DOHH2 (cell line): Measurements from ENCODE around the gene TMEM63C.

Source experiments
- H3F3A ChIP-seq: fragments of 200-600 bp; sonication (generic), shearing (Covaris generic); 2 replicates; pipeline ENCODE4 v1.6.0; 2016; ENCODE audit warnings: antibody characterized with exemption, mild to moderate bottlenecking; ENCODE audit not compliant: control insufficient read depth, insufficient read depth
- H3K27ac ChIP-seq: fragments of 200-600 bp; sonication (generic); 2 replicates; pipeline ENCODE4 v1.5.1; 2014; ENCODE audit warnings: low read depth, mild to moderate bottlenecking, low read length, moderate library complexity
- H3K27me3 ChIP-seq: fragments of 200-600 bp; sonication (generic); 2 replicates; pipeline ENCODE4 v1.6.1; 2014; ENCODE audit warnings: mild to moderate bottlenecking, low read length, mixed read lengths; ENCODE audit not compliant: control insufficient read depth
- H3K36me3 ChIP-seq: fragments of 200-600 bp; sonication (generic); 2 replicates; pipeline ENCODE4 v1.6.1; 2014; ENCODE audit warnings: mild to moderate bottlenecking, low read length, moderate library complexity, mixed read lengths; ENCODE audit not compliant: control insufficient read depth
- H3K4me1 ChIP-seq: fragments of 200-600 bp; sonication (generic); 2 replicates; pipeline ENCODE4 v1.6.1; 2014; ENCODE audit warnings: mild to moderate bottlenecking, low read length, mixed read lengths; ENCODE audit not compliant: control insufficient read depth
- H3K4me2 ChIP-seq: fragments of 200-600 bp; sonication (generic); 2 replicates; pipeline ENCODE4 v1.6.0; 2014; ENCODE audit warnings: mild to moderate bottlenecking, low read length, moderate library complexity
- H3K4me3 ChIP-seq: fragments of 200-600 bp; sonication (generic); 2 replicates; pipeline ENCODE4 v1.5.1; 2014; ENCODE audit warnings: mild to moderate bottlenecking, low read length, mixed read lengths
- H3K79me2 ChIP-seq: fragments of 200-600 bp; sonication (generic); 2 replicates; pipeline ENCODE4 v1.6.1; 2014; ENCODE audit warnings: mild to moderate bottlenecking, low read length, mixed read lengths; ENCODE audit not compliant: control insufficient read depth
- H3K9me2 ChIP-seq: fragments of 200-600 bp; sonication (generic); replicated peaks from 2 replicates; pipeline ENCODE4 v1.6.1; 2014; ENCODE audit warnings: mild to moderate bottlenecking, low read length, mixed read lengths; ENCODE audit not compliant: control insufficient read depth
- H3K9me3 ChIP-seq: fragments of 200-600 bp; sonication (generic); 2 replicates; pipeline ENCODE4 v1.6.1; 2014; ENCODE audit warnings: antibody characterized with exemption, low read length, mixed read lengths; ENCODE audit not compliant: control insufficient read depth, insufficient read depth
- H4K20me1 ChIP-seq: fragments of 200-600 bp; sonication (generic); 2 replicates; pipeline ENCODE4 v1.6.0; 2014; ENCODE audit warnings: low read depth, mild to moderate bottlenecking, antibody characterized with exemption, low read length, moderate library complexity; ENCODE audit not compliant: control insufficient read depth, insufficient read depth
- EZH2phosphoT487 ChIP-seq: fragments of 200-600 bp; sonication (generic); IDR thresholded peaks from 2 replicates; pipeline ENCODE4 v1.6.1; 2017; ENCODE audit warnings: borderline replicate concordance, mild to moderate bottlenecking, antibody characterized with exemption, low read length, moderate library complexity, mixed read lengths
- TF ChIP-seq, protein P1 (sequence below): fragments of 200-600 bp; sonication (generic); IDR thresholded peaks from one replicate; pipeline ENCODE4 v1.5.1; 2014; ENCODE audit warnings: antibody characterized with exemption, mild to moderate bottlenecking, low read depth, low read length; ENCODE audit not compliant: poor library complexity, severe bottlenecking

TMEM63C gene

DNA sequence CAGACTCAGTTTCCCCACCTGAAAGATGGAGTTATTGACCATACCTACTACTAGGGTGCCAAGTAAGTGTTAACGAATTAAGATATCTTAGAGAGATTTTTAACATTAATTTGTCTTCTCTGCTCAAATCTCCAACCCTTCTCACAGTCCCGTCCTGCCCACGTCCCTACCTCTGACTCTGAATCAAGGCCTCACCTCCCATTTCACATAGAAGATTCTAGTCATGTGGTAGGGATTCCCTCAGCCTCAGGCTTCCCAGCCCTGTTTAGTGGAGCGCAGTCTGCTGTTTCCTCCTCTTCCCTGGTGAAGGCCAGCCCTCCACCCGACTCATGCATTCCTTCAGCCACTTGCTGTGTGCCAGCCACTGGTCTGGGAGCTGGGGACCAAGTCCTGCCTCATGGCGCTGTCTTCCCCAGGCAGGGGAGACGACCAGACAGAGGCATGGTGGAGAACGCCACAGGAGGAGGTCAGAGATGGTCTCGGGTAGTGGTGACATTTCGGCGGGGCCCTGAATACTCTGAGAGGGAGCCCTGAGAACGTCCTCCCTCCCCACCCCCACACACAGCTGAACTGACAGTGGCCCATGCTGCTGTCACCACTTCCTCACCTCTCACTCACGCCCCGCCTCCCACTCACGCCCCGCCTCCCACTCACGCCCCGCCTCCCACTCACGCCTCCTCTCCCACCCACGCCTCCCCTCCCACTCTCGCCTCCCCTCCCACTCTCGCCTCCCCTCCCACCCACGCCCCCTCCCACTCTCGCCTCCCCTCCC lies 38.8 kb downstream of the TMEM63C start:
- H3K4me3 ChIP-seq: no peak overlapping the region
- no peaks in the 10 kb centered on the region for H3K9me3 ChIP-seq
- no peaks in the 10 kb centered on the region for H3K9me2 ChIP-seq
- H3K36me3 ChIP-seq: no peaks in the 10 kb centered on the region
- TF ChIP-seq, protein P1, sequence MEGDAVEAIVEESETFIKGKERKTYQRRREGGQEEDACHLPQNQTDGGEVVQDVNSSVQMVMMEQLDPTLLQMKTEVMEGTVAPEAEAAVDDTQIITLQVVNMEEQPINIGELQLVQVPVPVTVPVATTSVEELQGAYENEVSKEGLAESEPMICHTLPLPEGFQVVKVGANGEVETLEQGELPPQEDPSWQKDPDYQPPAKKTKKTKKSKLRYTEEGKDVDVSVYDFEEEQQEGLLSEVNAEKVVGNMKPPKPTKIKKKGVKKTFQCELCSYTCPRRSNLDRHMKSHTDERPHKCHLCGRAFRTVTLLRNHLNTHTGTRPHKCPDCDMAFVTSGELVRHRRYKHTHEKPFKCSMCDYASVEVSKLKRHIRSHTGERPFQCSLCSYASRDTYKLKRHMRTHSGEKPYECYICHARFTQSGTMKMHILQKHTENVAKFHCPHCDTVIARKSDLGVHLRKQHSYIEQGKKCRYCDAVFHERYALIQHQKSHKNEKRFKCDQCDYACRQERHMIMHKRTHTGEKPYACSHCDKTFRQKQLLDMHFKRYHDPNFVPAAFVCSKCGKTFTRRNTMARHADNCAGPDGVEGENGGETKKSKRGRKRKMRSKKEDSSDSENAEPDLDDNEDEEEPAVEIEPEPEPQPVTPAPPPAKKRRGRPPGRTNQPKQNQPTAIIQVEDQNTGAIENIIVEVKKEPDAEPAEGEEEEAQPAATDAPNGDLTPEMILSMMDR: no peak
- TF ChIP-seq EZH2phosphoT487: no peak
- peaks cover 6% of the 10 kb centered on the region; the same call in 1 of the 2 replicates for H3K27me3 ChIP-seq
- H3K27ac ChIP-seq: no peak overlapping the region
- peaks cover 3% of the 10 kb centered on the region; the same call in 1 of the 2 replicates for H3K4me1 ChIP-seq
- H3K79me2 ChIP-seq: no peaks in the 10 kb centered on the region
- H3F3A ChIP-seq: no peaks in the 10 kb centered on the region
- H4K20me1 ChIP-seq: no peaks in the 10 kb centered on the region
- H3K4me2 ChIP-seq: no peak overlapping the region

DNA sequence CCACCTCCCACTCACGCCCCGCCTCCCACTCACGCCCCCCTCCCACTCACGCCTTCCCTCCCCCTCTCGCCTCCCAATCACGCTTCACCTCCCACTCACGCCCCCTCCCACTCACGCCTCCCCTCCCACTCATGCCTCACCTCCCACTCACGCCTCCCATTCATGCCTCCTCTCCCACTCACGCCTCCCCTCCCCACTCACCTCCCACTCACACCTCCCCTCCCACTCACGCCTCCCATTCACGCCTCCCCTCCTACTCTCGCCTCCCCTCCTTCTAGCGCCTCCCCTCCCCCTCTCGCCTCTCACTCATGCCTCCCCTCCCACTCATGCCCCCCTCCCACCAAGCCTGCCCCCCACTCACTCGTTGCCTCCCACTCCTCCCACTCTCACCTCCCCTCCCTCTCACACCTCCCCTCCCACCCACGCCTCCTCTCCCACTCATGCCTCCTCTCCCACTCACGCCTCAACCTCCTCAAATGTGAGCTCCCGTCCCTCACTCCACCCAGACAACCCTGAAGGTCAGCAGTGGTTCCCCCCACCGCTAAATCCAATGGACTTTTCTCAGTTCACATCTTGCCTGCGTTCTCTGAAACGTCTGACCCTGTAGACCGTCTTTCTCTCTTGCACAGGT lies 39.8 kb downstream of the TMEM63C start:
- peaks cover 6% of the 10 kb centered on the region; the same call in 1 of the 2 replicates for H3K27me3 ChIP-seq
- peaks cover 3% of the 10 kb centered on the region; the same call in 1 of the 2 replicates for H3K4me1 ChIP-seq
- H3K79me2 ChIP-seq: no peaks in the 10 kb centered on the region
- TF ChIP-seq, protein P1: no peak
- H3K36me3 ChIP-seq: no peaks in the 10 kb centered on the region
- H3K4me2 ChIP-seq: no peak overlapping the region
- H4K20me1 ChIP-seq: no peaks in the 10 kb centered on the region
- no peaks in the 10 kb centered on the region for H3K9me3 ChIP-seq
- no peaks in the 10 kb centered on the region for H3F3A ChIP-seq
- no peak overlapping the region for H3K4me3 ChIP-seq
- H3K27ac ChIP-seq: no peak overlapping the region
- no peaks in the 10 kb centered on the region for H3K9me2 ChIP-seq

DNA sequence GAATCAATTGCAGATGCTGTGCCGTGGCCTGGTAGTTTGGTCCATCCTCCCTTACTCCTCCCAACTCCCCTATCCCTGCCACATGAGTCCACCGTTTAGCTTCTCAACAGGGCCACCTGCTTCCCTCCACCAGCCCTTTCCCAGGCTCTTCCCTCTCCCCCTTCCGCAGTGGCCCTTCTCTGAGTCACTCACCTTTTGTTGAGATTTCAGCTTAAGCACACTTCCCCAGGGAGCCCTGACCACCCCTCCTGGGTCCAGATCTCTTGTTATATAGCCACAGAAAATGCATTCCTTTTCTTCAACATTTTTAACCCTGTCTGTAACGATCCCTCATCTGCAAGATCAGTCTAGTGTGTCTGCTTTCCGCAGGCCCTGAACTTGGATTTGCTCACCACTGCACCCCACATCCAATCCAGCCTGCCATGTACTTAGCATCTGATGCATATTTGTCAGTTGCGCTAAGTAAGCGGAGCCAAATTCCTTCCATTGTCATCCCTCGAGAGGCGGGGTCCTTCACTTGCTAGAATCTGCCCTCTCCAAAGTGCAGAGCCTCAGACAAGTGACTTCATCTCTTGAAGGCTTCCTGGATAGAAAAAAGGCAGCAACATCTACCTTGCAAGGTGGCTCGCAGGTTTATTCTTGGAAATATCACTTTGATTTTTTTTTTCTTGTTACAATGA lies 41.1 kb downstream of the TMEM63C start:
- no peak overlapping the region for H3K4me2 ChIP-seq
- H3K4me3 ChIP-seq: no peak overlapping the region

More for the DNA sequence above, 41.1 kb downstream of the TMEM63C start:
- H3K27me3 ChIP-seq: 0 out of 2 replicates have a peak, but pooled peaks cover 2% of the 10 kb centered on the region
- peaks cover 3% of the 10 kb centered on the region; the same call in 1 of the 2 replicates for H3K4me1 ChIP-seq
- no peaks in the 10 kb centered on the region for H3K79me2 ChIP-seq
- H3K36me3 ChIP-seq: no peaks in the 10 kb centered on the region
- H3K27ac ChIP-seq: no peak overlapping the region
- H3F3A ChIP-seq: no peaks in the 10 kb centered on the region
- H3K9me2 ChIP-seq: no peaks in the 10 kb centered on the region
- H4K20me1 ChIP-seq: no peaks in the 10 kb centered on the region
- H3K9me3 ChIP-seq: no peaks in the 10 kb centered on the region
- TF ChIP-seq, protein P1: no peak
- TF ChIP-seq EZH2phosphoT487: no peak
